Natural killer cell (primary cell): ENCODE data around the gene EPS15. TPM values are rescaled to one million over a fixed set of nuclear protein-coding genes. Genes with fewer than 3 reads are reported as not detected.

Source experiments
- ATAC-seq, 3 donors: fragments of 150-1000 bp in 2 of 3; fragments of 200-7000 bp in 1 of 3; cut with Tn5 transposase; 1 replicate in 1 of 3; 2 replicates in 2 of 3; pipeline ENCODE4 v1.10.0; 2021; ENCODE audit warnings: mild to moderate bottlenecking in 2 of 3, moderate library complexity in 2 of 3
- DNase-seq, 2 donors: peaks; one replicate each; pipeline versions ENCODE4 v3.0.0 to v3.0.0-alpha.2; 2013 to 2021; ENCODE audit warnings: mixed read lengths in 1 of 2
- H3K27ac ChIP-seq: one replicate; pipeline ENCODE4 v1.5.1; 2013; ENCODE audit warnings: mild to moderate bottlenecking, low read length
- H3K27me3 ChIP-seq: one replicate; pipeline ENCODE4 v1.6.1; 2013; ENCODE audit warnings: low read length; ENCODE audit not compliant: control insufficient read depth, insufficient read depth
- H3K36me3 ChIP-seq: one replicate; pipeline ENCODE4 v1.6.1; 2013; ENCODE audit warnings: low read length; ENCODE audit not compliant: control insufficient read depth, insufficient read depth
- H3K4me1 ChIP-seq: one replicate; pipeline ENCODE4 v1.6.1; 2013; ENCODE audit warnings: low read length; ENCODE audit not compliant: control insufficient read depth, insufficient read depth
- H3K4me3 ChIP-seq: one replicate; pipeline ENCODE4 v1.5.1; 2013; ENCODE audit warnings: low read length
- H3K9me3 ChIP-seq: one replicate; pipeline ENCODE4 v1.6.1; 2013; ENCODE audit warnings: low read length; ENCODE audit not compliant: control insufficient read depth, insufficient read depth
- H3K27ac Mint-ChIP-seq, 2 donors: one replicate each; pipeline ENCODE4 v1.8.0; 2022; ENCODE audit warnings: mild to moderate bottlenecking in 2 of 2, mixed read lengths in 2 of 2, moderate library complexity in 1 of 2
- H3K27me3 Mint-ChIP-seq, 2 donors: one replicate each; pipeline ENCODE4 v1.8.0; 2022; ENCODE audit warnings: low read depth in 2 of 2, mixed read lengths in 2 of 2
- H3K36me3 Mint-ChIP-seq: one replicate; pipeline ENCODE4 v1.8.0; 2022; ENCODE audit warnings: mixed read lengths
- H3K4me1 Mint-ChIP-seq, 2 donors: one replicate each; pipeline ENCODE4 v1.8.0; 2022; ENCODE audit warnings: mixed read lengths in 2 of 2
- H3K4me3 Mint-ChIP-seq: one replicate; pipeline ENCODE4 v1.8.0; 2022; ENCODE audit warnings: mild to moderate bottlenecking, moderate library complexity, mixed read lengths
- H3K9me3 Mint-ChIP-seq, 2 donors: one replicate each; pipeline ENCODE4 v1.8.0; 2022; ENCODE audit warnings: mixed read lengths in 2 of 2
- WGBS: methylation state at CpG from one replicate; pipeline ENCODE4 v1.1.7; 2013; ENCODE audit warnings: missing lambda C conversion rate; ENCODE audit not compliant: insufficient coverage; 5-methylcytosine and 5-hydroxymethylcytosine counted together
- intact Hi-C: fragments of 100-400 bp; cut with micrococcal nuclease; formaldehyde crosslinking; loops from one replicate; pipeline ENCODE4 v1.14.2; 2022
- total RNA-seq, 4 donors: library from RNA; stranded (reverse); fragments of 120-200 nt in 1 of 4; gene quantifications; one replicate each; pipeline versions ENCODE4 v1.2.3 to v1.2.4, GENCODE V29; 2013 to 2022
- TF ChIP-seq, protein P1 (sequence below): fragments of 200-600 bp; IDR thresholded peaks from one replicate; pipeline ENCODE4 v1.8.0; 2022; ENCODE audit warnings: antibody characterized with exemption

EPS15 gene
- total RNA-seq, 3 donors from 2014 or later (not counting 1 experiment from before 2014, with no cell fraction given) = 92.7 to 127 (median 93.5) TPM

DNA sequence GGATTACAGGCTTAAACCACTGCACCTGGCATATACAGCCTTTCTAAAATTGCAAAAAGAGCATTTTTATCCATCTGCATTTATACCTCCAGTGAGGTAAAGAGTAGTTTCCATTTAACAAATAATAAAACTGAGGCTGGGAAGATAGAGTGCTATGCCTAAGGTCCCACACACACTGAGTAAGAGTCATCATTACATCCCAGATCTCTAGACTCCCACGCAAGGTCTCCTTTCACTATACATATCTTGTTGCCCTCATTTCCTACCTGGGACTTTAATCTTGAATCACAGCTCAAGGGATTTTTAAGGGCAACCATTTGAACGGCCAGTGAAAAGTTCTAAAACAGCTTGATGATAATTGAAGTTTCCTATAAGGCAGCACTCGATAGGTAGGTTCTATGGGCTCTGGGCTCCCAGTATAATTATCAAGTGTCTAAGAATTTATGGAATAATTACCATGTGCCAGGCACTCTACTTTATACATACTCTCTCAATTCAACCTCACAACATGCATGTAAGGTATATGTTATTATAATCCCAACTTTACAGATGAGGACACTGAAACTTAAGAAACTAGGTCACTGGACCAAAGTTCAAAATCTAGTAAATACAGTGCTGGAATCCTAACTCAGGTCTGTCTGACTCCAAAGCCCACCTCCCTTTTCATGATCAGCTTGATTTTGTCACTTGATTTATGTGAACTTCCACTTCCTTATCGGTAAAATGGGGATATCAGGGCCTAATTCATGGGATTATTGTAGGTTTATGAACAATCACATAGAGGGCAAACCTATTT is 23.3 kb upstream of the EPS15 start:
- Mint-ChIP-seq H3K27me3 (peaks cover 0 to 4% of the 10 kb centered on the region in 2 donors), H3K4me1 (no peaks in the 10 kb centered on the region), H3K36me3 (no peaks in the 10 kb centered on the region), H3K4me3 (no peak overlapping the region), H3K27ac (no peak overlapping the region), H3K9me3 (no peaks in the 10 kb centered on the region)
- ATAC-seq = no peak
- Histone ChIP-seq H3K27ac (no peak overlapping the region), H3K4me3 (no peak overlapping the region), H3K9me3 (no peaks in the 10 kb centered on the region), H3K27me3 (no peaks in the 10 kb centered on the region), H3K4me1 (no peaks in the 10 kb centered on the region), H3K36me3 (no peaks in the 10 kb centered on the region)
- TF ChIP-seq, protein P1, sequence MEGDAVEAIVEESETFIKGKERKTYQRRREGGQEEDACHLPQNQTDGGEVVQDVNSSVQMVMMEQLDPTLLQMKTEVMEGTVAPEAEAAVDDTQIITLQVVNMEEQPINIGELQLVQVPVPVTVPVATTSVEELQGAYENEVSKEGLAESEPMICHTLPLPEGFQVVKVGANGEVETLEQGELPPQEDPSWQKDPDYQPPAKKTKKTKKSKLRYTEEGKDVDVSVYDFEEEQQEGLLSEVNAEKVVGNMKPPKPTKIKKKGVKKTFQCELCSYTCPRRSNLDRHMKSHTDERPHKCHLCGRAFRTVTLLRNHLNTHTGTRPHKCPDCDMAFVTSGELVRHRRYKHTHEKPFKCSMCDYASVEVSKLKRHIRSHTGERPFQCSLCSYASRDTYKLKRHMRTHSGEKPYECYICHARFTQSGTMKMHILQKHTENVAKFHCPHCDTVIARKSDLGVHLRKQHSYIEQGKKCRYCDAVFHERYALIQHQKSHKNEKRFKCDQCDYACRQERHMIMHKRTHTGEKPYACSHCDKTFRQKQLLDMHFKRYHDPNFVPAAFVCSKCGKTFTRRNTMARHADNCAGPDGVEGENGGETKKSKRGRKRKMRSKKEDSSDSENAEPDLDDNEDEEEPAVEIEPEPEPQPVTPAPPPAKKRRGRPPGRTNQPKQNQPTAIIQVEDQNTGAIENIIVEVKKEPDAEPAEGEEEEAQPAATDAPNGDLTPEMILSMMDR = no peak
- no peak for DNase-seq
- WGBS = 96% methylated on average over 3 of the region's 4 CpGs
- intact Hi-C loops = no loop called here

- no peak overlapping the region for H3K27ac Mint-ChIP-seq
- H3K27me3 Mint-ChIP-seq = peaks cover 0 to 4% of the 10 kb centered on the region in 2 donors
- Histone ChIP-seq H3K36me3 (no peaks in the 10 kb centered on the region), H3K9me3 (no peaks in the 10 kb centered on the region), H3K27me3 (no peaks in the 10 kb centered on the region), H3K4me1 (no peaks in the 10 kb centered on the region), H3K27ac (no peak overlapping the region), H3K4me3 (no peak overlapping the region)
- no peak overlapping the region for H3K4me3 Mint-ChIP-seq
- H3K9me3 Mint-ChIP-seq = no peaks in the 10 kb centered on the region
- DNase-seq (no peak), ATAC-seq (no peak)
- 92% methylated on average over 2 of the region's 2 CpGs for whole genome bisulfite sequencing
- H3K36me3 Mint-ChIP-seq = no peaks in the 10 kb centered on the region
- no peaks in the 10 kb centered on the region for H3K4me1 Mint-ChIP-seq
- intact Hi-C loops = no loop called here
- TF ChIP-seq, protein P1 = no peak
Measured at GRCh38 chr1:51541313-51542050, 22.4 kb upstream of the EPS15 start.

- Histone ChIP-seq H3K4me3 (no peak overlapping the region), H3K27ac (no peak overlapping the region), H3K9me3 (no peaks in the 10 kb centered on the region), H3K4me1 (no peaks in the 10 kb centered on the region), H3K27me3 (no peaks in the 10 kb centered on the region), H3K36me3 (no peaks in the 10 kb centered on the region)
- Mint-ChIP-seq H3K27ac (no peak overlapping the region), H3K36me3 (no peaks in the 10 kb centered on the region), H3K9me3 (no peaks in the 10 kb centered on the region), H3K4me3 (no peak overlapping the region), H3K27me3 (peaks cover 0 to 4% of the 10 kb centered on the region in 2 donors), H3K4me1 (no peaks in the 10 kb centered on the region)
- WGBS = 100% methylated on average over 1 of the region's 1 CpG
- intact Hi-C loops = no loop called here
- TF ChIP-seq, protein P1 = no peak
- DNase-seq (no peak), ATAC-seq (no peak)
Measured at GRCh38 chr1:51537568-51537967, 18.5 kb upstream of the EPS15 start.
